ENCODE results near the gene PRMT1.

The PRMT1 gene

GRCh38 chr19:49658139-49658517 lies 18.9 kb upstream of the PRMT1 start:
- Mint-ChIP-seq H3K4me1 (ENCODE audit: low read depth) (peaks cover 14% of the 10 kb centered on the region), H3K36me3 (ENCODE audit: low read depth) (peaks cover 39% of the 10 kb centered on the region), H3K4me3 (no peak overlapping the region), H3K27me3 (ENCODE audit: low read depth) (no peaks in the 10 kb centered on the region), H3K27ac (no peak overlapping the region), H3K9me3 (no peaks in the 10 kb centered on the region)

- Mint-ChIP-seq H3K27me3 (ENCODE audit: low read depth) (no peaks in the 10 kb centered on the region), H3K4me3 (no peak overlapping the region), H3K36me3 (ENCODE audit: low read depth) (peaks cover 37% of the 10 kb centered on the region), H3K27ac (no peak overlapping the region), H3K9me3 (no peaks in the 10 kb centered on the region), H3K4me1 (ENCODE audit: low read depth) (peaks cover 17% of the 10 kb centered on the region)
These were observed 18.3 kb upstream of the PRMT1 start for GRCh38 chr19:49658566-49659442.

GRCh38 chr19:49660338-49660961 lies 16.6 kb upstream of the PRMT1 start:
- H3K9me3 Mint-ChIP-seq, result no peaks in the 10 kb centered on the region
- peak overlapping the region; percentile 41 for H3K27ac Mint-ChIP-seq
- H3K4me3 Mint-ChIP-seq, result no peak overlapping the region
- peaks cover 24% of the 10 kb centered on the region for H3K4me1 Mint-ChIP-seq (ENCODE audit: low read depth)
- H3K36me3 Mint-ChIP-seq (ENCODE audit: low read depth), result peaks cover 31% of the 10 kb centered on the region
- no peaks in the 10 kb centered on the region for H3K27me3 Mint-ChIP-seq (ENCODE audit: low read depth)

GRCh38 chr19:49662011-49662410 lies 15.1 kb upstream of the PRMT1 start:
- Mint-ChIP-seq H3K36me3 (ENCODE audit: low read depth) (peaks cover 28% of the 10 kb centered on the region), H3K4me3 (no peak overlapping the region), H3K9me3 (no peaks in the 10 kb centered on the region), H3K4me1 (ENCODE audit: low read depth) (peaks cover 35% of the 10 kb centered on the region), H3K27ac (no peak overlapping the region), H3K27me3 (ENCODE audit: low read depth) (no peaks in the 10 kb centered on the region)

- H3K27ac Mint-ChIP-seq, result peak overlapping the region; percentile 92
These were observed 13.8 kb upstream of the PRMT1 start for GRCh38 chr19:49663224-49663623.

GRCh38 chr19:49664171-49665035 lies 12.7 kb upstream of the PRMT1 start:
- Mint-ChIP-seq H3K27ac (peak overlapping the region; percentile 92), H3K27me3 (ENCODE audit: low read depth) (no peaks in the 10 kb centered on the region), H3K4me1 (ENCODE audit: low read depth) (peaks cover 42% of the 10 kb centered on the region), H3K9me3 (no peaks in the 10 kb centered on the region), H3K4me3 (peak overlapping the region; percentile 97), H3K36me3 (ENCODE audit: low read depth) (peaks cover 23% of the 10 kb centered on the region)

More at GRCh38 chr19:49663224-49663623, 13.8 kb upstream of the PRMT1 start:
- H3K4me3 Mint-ChIP-seq, result peak overlapping the region; percentile 97
- H3K9me3 Mint-ChIP-seq, result no peaks in the 10 kb centered on the region
- H3K36me3 Mint-ChIP-seq (ENCODE audit: low read depth), result peaks cover 23% of the 10 kb centered on the region
- H3K4me1 Mint-ChIP-seq (ENCODE audit: low read depth), result peaks cover 39% of the 10 kb centered on the region
- H3K27me3 Mint-ChIP-seq (ENCODE audit: low read depth), result no peaks in the 10 kb centered on the region

GRCh38 chr19:49665036-49665350 lies 12.1 kb upstream of the PRMT1 start:
- no peaks in the 10 kb centered on the region for H3K9me3 Mint-ChIP-seq
- H3K4me1 Mint-ChIP-seq (ENCODE audit: low read depth), result peaks cover 45% of the 10 kb centered on the region
- H3K4me3 Mint-ChIP-seq, result peak overlapping the region; percentile 97
- H3K36me3 Mint-ChIP-seq (ENCODE audit: low read depth), result peaks cover 21% of the 10 kb centered on the region
- no peaks in the 10 kb centered on the region for H3K27me3 Mint-ChIP-seq (ENCODE audit: low read depth)
- peak overlapping the region; percentile 92 for H3K27ac Mint-ChIP-seq

- no peaks in the 10 kb centered on the region for H3K9me3 Mint-ChIP-seq
- peaks cover 41% of the 10 kb centered on the region for H3K4me1 Mint-ChIP-seq (ENCODE audit: low read depth)
- H3K36me3 Mint-ChIP-seq (ENCODE audit: low read depth), result peaks cover 17% of the 10 kb centered on the region
- peak within 1 kb of the TSS; percentile 92 for H3K27ac Mint-ChIP-seq
- H3K4me3 Mint-ChIP-seq, result peak within 1 kb of the TSS; percentile 97
- H3K27me3 Mint-ChIP-seq (ENCODE audit: low read depth), result no peaks in the 10 kb centered on the region
These were observed 11.5 kb upstream of the PRMT1 start, which contains the start of the genes BCL2L12 and IRF3 for GRCh38 chr19:49665351-49666119. TSS of gene BCL2L12 (plus strand) at chr19:49665933. CDS start at chr19:49666693, 760 bp downstream. TSS of gene IRF3 (minus strand) at chr19:49665857. CDS start at chr19:49664838, 1,019 bp downstream.

- H3K27me3 Mint-ChIP-seq (ENCODE audit: low read depth), result no peaks in the 10 kb centered on the region
- H3K27ac Mint-ChIP-seq, result peak overlapping the region; percentile 92
- H3K4me3 Mint-ChIP-seq, result peak overlapping the region; percentile 97
- H3K36me3 Mint-ChIP-seq (ENCODE audit: low read depth), result peaks cover 17% of the 10 kb centered on the region
- no peaks in the 10 kb centered on the region for H3K9me3 Mint-ChIP-seq
- H3K4me1 Mint-ChIP-seq (ENCODE audit: low read depth), result peaks cover 41% of the 10 kb centered on the region
These were observed 11.0 kb upstream of the PRMT1 start for GRCh38 chr19:49666120-49666444.

GRCh38 chr19:49667473-49667872 lies 9.6 kb upstream of the PRMT1 start:
- Mint-ChIP-seq H3K27me3 (ENCODE audit: low read depth) (no peaks in the 10 kb centered on the region), H3K9me3 (no peaks in the 10 kb centered on the region), H3K36me3 (ENCODE audit: low read depth) (peaks cover 24% of the 10 kb centered on the region), H3K4me3 (peak overlapping the region; percentile 97), H3K27ac (peak overlapping the region; percentile 49), H3K4me1 (ENCODE audit: low read depth) (peaks cover 47% of the 10 kb centered on the region)

- Mint-ChIP-seq H3K27ac (no peak overlapping the region), H3K36me3 (ENCODE audit: low read depth) (peaks cover 24% of the 10 kb centered on the region), H3K27me3 (ENCODE audit: low read depth) (no peaks in the 10 kb centered on the region), H3K4me3 (no peak overlapping the region), H3K4me1 (ENCODE audit: low read depth) (peaks cover 34% of the 10 kb centered on the region), H3K9me3 (no peaks in the 10 kb centered on the region)
These were observed 7.6 kb upstream of the PRMT1 start for GRCh38 chr19:49669516-49669915.

GRCh38 chr19:49672131-49672919 lies 4.7 kb upstream of the PRMT1 start:
- Mint-ChIP-seq H3K27ac (peak overlapping the region; percentile 49), H3K36me3 (ENCODE audit: low read depth) (peaks cover 19% of the 10 kb centered on the region), H3K27me3 (ENCODE audit: low read depth) (no peaks in the 10 kb centered on the region), H3K9me3 (no peaks in the 10 kb centered on the region), H3K4me1 (ENCODE audit: low read depth) (peaks cover 19% of the 10 kb centered on the region), H3K4me3 (no peak overlapping the region)

- Mint-ChIP-seq H3K27ac (peak overlapping the region; percentile 99), H3K4me3 (peak overlapping the region; percentile 99), H3K9me3 (no peaks in the 10 kb centered on the region), H3K4me1 (ENCODE audit: low read depth) (peaks cover 27% of the 10 kb centered on the region), H3K27me3 (ENCODE audit: low read depth) (no peaks in the 10 kb centered on the region), H3K36me3 (ENCODE audit: low read depth) (peaks cover 16% of the 10 kb centered on the region)
These were observed 811 bp upstream of the PRMT1 start for GRCh38 chr19:49676136-49676783.

All from T-helper 1 cell treated with Interleukin-12 subunit alpha and Interleukin-12 subunit beta and Interleukin-4 antibody, amounts not matched to agents 30 μg/mL and 1 μg/mL, for 36 hours (primary cell).